Ascending aorta (tissue), 2 donors: ENCODE measurements around the gene GRIP2. TPM values are rescaled to one million over a fixed set of nuclear protein-coding genes. Genes with fewer than 3 reads are reported as not detected.

Experiments
- DNase-seq, 2 donors: peaks; one replicate each; pipeline ENCODE4 v3.0.0-alpha.2; 2019; ENCODE audit warnings: low spot score in 2 of 2
- H3K27ac ChIP-seq, 2 donors: fragments of 200-600 bp; sonication (generic); one replicate each; pipeline ENCODE4 v1.5.1; 2016 to 2017; ENCODE audit warnings: mild to moderate bottlenecking in 1 of 2
- H3K27me3 ChIP-seq: fragments of 200-600 bp; sonication (generic); one replicate; pipeline ENCODE4 v1.5.1; 2017
- H3K36me3 ChIP-seq, 2 donors: fragments of 200-600 bp; sonication (generic); one replicate each; pipeline ENCODE4 v1.5.1; 2016
- H3K4me1 ChIP-seq, 2 donors: fragments of 200-600 bp; sonication (generic); one replicate each; pipeline ENCODE4 v1.5.1; 2016 to 2017; ENCODE audit warnings: mild to moderate bottlenecking in 1 of 2
- H3K4me3 ChIP-seq, 2 donors: fragments of 200-600 bp; sonication (generic); one replicate each; pipeline ENCODE4 v1.5.1; 2016 to 2017; ENCODE audit warnings: mild to moderate bottlenecking in 1 of 2
- H3K9me3 ChIP-seq, 2 donors: fragments of 200-600 bp; sonication (generic); one replicate each; pipeline ENCODE4 v1.5.1; 2016
- intact Hi-C: fragments of 100-400 bp; cut with DNase I; formaldehyde crosslinking; loops from one replicate; pipeline ENCODE4 v1.15.1; 2023
- total RNA-seq: library from RNA; depleted of rRNA; stranded (reverse); fragments of >200 nt; gene quantifications from one replicate; pipeline ENCODE4 v1.1.0, GENCODE V29; 2016
- TF ChIP-seq, protein P1 (sequence below), 3 experiments: fragments of 200-600 bp in 2 of 3; fragments of 450-650 bp in 1 of 3; sonication (generic) in 2 of 3; IDR thresholded peaks; one replicate each; pipeline ENCODE4 v1.5.1; 2016 to 2019; ENCODE audit warnings: antibody characterized with exemption in 3 of 3, mild to moderate bottlenecking in 1 of 3, moderate library complexity in 1 of 3

Gene GRIP2
- total RNA-seq, 1 donor from 2014 or later, result 0.21 TPM

DNA sequence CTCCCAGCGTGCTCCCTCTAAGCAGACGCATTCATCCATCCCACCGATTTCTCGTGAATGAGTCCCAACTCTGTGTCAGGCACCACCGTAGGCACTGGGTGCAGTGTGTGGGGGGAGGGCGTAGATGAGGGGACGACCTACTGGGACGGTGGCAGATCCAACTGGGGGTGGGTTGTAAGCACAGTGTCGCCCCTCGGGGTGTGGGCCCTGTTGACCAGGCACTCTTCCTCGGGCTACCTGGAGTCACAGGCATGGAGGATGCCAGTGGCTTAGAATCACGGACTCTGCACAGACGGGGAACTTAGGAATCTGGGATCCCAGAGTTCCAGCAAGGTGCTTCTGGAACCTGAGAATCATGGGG, 71.5 kb downstream of the GRIP2 start:
- no peaks in the 10 kb centered on the region for H3K4me1 ChIP-seq
- H3K9me3 ChIP-seq, result no peaks in the 10 kb centered on the region
- H3K36me3 ChIP-seq, result peaks cover 15 to 46% of the 10 kb centered on the region in 2 donors
- no peak for DNase-seq
- TF ChIP-seq, protein P1, sequence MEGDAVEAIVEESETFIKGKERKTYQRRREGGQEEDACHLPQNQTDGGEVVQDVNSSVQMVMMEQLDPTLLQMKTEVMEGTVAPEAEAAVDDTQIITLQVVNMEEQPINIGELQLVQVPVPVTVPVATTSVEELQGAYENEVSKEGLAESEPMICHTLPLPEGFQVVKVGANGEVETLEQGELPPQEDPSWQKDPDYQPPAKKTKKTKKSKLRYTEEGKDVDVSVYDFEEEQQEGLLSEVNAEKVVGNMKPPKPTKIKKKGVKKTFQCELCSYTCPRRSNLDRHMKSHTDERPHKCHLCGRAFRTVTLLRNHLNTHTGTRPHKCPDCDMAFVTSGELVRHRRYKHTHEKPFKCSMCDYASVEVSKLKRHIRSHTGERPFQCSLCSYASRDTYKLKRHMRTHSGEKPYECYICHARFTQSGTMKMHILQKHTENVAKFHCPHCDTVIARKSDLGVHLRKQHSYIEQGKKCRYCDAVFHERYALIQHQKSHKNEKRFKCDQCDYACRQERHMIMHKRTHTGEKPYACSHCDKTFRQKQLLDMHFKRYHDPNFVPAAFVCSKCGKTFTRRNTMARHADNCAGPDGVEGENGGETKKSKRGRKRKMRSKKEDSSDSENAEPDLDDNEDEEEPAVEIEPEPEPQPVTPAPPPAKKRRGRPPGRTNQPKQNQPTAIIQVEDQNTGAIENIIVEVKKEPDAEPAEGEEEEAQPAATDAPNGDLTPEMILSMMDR (IDR thresholded peaks at IDR 0.05), result no peak
- no peaks in the 10 kb centered on the region for H3K27me3 ChIP-seq
- no peak overlapping the region for H3K4me3 ChIP-seq
- intact Hi-C loops, result loop anchor here (1.0 to 10.0 kb wide), 4 partner anchors 186 to 571 kb away; partner anchors contain the start of gene CCDC174
- H3K27ac ChIP-seq, result no peak overlapping the region

DNA sequence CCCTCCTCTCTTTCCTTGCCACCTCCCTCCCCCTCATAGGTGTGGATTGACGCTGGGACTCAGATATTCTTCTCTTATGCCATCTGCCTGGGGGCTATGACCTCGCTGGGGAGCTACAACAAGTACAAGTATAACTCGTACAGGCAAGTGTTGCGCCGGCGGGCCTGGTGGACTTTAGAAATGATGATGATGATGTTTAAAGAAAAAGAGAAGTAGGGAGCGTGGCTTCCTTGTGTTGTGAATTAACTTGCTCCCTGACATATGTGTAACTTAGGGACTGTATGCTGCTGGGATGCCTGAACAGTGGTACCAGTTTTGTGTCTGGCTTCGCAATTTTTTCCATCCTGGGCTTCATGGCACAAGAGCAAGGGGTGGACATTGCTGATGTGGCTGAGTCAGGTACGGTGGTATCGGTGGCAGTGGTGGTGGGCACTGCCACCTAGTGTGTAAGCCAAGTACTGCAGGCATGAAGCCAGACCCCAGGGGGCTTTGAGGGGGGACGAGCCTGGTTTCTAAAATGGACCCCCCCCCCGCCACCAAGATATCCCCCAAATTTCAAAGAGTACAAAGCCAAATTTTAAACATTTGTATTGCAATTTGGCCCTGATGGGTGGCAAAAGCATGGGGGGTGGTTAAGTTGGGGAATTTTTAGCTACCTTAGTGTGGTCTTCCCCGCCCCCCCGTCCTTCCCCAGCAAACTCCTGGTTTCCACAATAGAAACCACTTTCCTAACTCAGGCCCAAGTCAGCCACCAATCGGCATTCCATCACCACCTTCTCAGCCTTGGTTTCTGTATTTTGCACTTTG, 72.1 kb downstream of the GRIP2 start:
- H3K4me3 ChIP-seq, result no peak overlapping the region
- DNase-seq, result no peak
- intact Hi-C loops, result loop anchor here (1.0 to 10.0 kb wide), 4 partner anchors 187 to 571 kb away; partner anchors contain the start of gene CCDC174
- no peaks in the 10 kb centered on the region for H3K27me3 ChIP-seq
- no peaks in the 10 kb centered on the region for H3K4me1 ChIP-seq
- H3K9me3 ChIP-seq, result no peaks in the 10 kb centered on the region
- H3K27ac ChIP-seq, result no peak overlapping the region
- peaks cover 20 to 51% of the 10 kb centered on the region in 2 donors for H3K36me3 ChIP-seq
- TF ChIP-seq, protein P1 (IDR thresholded peaks at IDR 0.05), result peak; percentile 86 to 92 (median 89)

DNA sequence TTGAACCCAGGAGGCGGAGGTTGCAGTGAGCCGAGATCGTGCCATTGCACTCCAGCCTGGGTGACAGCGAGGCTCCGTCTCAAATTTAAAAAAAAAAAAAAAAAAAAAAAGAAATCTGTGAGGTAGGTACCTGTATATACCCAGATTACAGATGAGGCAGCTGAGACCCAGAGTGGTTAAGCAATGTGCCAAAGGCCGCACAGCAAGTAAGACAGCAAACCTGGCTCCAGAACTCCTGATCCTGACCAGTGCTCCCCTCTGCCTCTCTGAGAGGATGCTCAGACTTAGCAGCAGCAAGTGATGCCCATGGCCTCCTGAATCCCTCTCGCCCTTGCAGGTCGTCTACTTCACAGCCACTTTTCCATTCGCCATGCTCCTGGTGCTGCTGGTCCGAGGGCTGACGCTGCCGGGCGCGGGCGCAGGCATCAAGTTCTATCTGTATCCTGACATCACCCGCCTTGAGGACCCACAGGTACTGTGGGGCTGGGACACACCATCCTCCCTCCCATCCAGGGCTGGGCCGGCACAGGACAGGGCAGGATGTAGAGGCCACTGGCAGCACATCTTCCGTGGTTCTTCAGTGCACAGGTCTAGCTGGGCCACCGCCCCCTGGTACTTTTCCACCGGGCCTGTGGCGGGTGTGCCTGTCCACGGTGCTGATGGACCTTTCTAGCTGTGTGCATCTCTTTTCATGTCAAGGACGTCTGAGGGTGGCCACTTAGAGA, 73.8 kb downstream of the GRIP2 start:
- Histone ChIP-seq H3K27me3 (no peaks in the 10 kb centered on the region), H3K9me3 (no peaks in the 10 kb centered on the region), H3K36me3 (peaks cover 20 to 51% of the 10 kb centered on the region in 2 donors), H3K4me1 (peaks cover 4 to 7% of the 10 kb centered on the region in 2 donors), H3K4me3 (no peak overlapping the region), H3K27ac (no peak overlapping the region)
- intact Hi-C loops, result loop anchor here (5.0 to 10.0 kb wide), 2 partner anchors 188 to 569 kb away; partner anchors contain the start of gene CCDC174
- no peak for DNase-seq
- TF ChIP-seq, protein P1 (IDR thresholded peaks at IDR 0.05), result no peak

DNA sequence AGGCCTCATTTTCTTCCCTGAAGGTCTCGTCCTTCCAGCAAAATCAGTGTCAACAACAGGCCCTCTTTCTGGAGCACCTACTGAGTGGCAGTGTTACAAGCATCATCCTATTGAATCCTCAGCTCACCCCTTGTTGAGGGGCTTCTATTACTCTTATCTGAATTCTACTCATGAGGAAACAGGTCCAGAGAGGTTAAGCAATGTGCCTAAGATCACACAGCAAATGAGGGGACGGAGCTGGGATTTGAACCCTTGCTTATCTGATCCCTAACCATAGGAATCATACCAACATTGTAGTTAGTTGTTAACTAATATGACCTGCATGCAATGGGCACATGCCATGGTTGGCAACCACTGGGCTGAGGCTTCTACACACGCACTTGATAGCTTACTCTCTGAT, 74.7 kb downstream of the GRIP2 start:
- no peak overlapping the region for H3K27ac ChIP-seq
- H3K36me3 ChIP-seq, result peaks cover 20 to 50% of the 10 kb centered on the region in 2 donors
- intact Hi-C loops, result loop anchor here (5.0 to 10.0 kb wide), 2 partner anchors 189 to 568 kb away; partner anchors contain the start of gene CCDC174
- H3K4me3 ChIP-seq, result no peak overlapping the region
- H3K4me1 ChIP-seq, result peaks cover 7 to 16% of the 10 kb centered on the region in 2 donors
- no peak for DNase-seq
- no peaks in the 10 kb centered on the region for H3K9me3 ChIP-seq
- TF ChIP-seq, protein P1 (IDR thresholded peaks at IDR 0.05), result no peak
- no peaks in the 10 kb centered on the region for H3K27me3 ChIP-seq

DNA sequence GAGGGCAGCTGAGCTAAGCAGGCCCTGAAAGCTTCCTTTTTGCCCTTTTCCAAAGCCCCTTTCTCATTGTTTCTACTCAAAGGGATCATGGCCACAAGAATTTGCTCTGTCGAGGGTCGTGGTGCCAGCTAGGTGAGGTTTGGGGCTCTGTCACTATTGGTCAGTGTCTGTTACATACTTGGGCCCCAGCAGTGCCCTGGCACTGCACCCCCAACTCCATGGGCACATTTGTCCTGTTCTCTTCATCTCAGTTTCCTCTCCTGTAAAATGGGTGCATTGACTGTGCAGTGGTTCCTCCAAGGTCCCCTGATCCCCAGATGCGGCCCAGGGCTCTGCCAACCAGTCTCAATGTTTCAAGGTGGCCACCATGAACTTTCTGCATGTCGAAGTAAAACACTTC, 75.6 kb downstream of the GRIP2 start:
- H3K27me3 ChIP-seq, result no peaks in the 10 kb centered on the region
- no peak for DNase-seq
- no peak overlapping the region for H3K27ac ChIP-seq
- no peak overlapping the region for H3K4me3 ChIP-seq
- H3K9me3 ChIP-seq, result no peaks in the 10 kb centered on the region
- H3K36me3 ChIP-seq, result peaks cover 20 to 45% of the 10 kb centered on the region in 2 donors
- H3K4me1 ChIP-seq, result peaks cover 7 to 18% of the 10 kb centered on the region in 2 donors
- TF ChIP-seq, protein P1 (IDR thresholded peaks at IDR 0.05), result no peak
- intact Hi-C loops, result loop anchor here (10.0 kb wide), 1 partner anchor 190 kb away; the partner anchor contains the start of gene CCDC174
